Measurements from ENCODE around the gene PRDX2.

Gene PRDX2

DNA sequence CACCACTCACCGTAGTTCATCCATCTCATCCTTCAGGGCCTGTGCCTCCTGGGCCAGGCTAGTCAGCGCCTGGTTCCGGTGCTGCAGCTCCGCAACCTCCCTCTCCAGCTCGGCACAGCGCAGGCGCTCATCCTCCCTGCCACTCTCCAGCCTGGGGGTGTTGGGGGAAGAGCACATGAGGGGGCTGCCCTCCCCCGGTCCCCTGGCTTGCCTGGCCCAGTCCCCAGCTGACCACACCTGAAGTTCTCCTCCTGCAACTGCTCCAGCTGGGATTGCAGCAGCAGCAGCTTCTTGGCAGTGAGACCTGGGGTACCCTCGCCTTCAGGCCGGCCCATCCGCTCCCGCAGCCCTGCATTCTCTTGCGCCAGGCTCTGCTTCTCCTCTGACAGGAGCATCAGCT lies 30.7 kb downstream of the PRDX2 start:
- no peak for DNase-seq
- in situ Hi-C loops (cut with HindIII; ENCODE audit: low pct_ligation_motif_present, low pct_unique_long_range_greater_than_20kb, low sequenced_read_pairs): no loop called here

DNA sequence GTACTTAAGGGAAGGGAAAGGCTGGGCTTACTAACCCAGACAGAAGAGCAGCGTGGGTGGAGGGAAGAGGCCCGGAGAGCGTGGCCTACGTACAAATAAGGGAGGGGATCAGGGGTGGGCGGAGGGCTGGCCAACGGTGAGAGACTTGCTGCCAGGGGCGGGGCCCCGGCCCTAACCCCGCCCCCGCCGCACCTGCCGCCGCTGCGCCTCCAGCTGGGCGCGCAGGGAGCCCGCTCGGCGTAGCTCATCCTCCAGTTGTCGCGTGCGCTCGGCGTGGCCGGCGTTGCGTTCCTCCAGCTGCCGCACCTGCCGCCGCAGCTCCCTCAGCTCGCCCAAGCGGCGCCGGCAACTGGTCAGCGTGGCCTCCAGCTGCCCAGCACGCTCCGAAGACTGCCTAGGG lies 31.9 kb downstream of the PRDX2 start:
- DNase-seq: no peak
- in situ Hi-C loops (cut with HindIII; ENCODE audit: low pct_ligation_motif_present, low pct_unique_long_range_greater_than_20kb, low sequenced_read_pairs): no loop called here

DNA sequence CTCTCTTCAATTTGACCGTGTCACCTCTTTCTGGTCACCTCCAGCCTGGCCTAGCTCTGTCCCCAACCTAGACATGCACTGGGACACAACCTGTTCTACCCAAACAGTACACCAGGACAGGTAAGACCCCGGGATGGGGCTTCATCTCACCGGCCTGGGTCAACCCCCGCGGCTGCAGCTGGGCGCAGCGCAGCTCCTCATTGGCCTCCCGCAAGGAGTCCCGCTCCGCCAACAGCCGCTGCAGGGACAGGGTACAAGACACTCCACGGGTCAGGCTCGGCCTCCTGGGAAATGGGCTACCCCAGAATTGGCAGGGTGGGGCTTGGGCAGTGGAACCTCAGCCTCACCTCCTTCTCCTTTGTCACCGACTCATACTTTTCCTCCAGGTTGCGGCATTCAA lies 33.9 kb downstream of the PRDX2 start:
- DNase-seq: no peak
- in situ Hi-C loops (cut with HindIII; ENCODE audit: low pct_ligation_motif_present, low pct_unique_long_range_greater_than_20kb, low sequenced_read_pairs): no loop called here

- no peak for DNase-seq
- in situ Hi-C loops (cut with HindIII; ENCODE audit: low pct_ligation_motif_present, low pct_unique_long_range_greater_than_20kb, low sequenced_read_pairs): no loop called here
These were observed 34.5 kb downstream of the PRDX2 start for GRCh38 chr19:12767150-12767549.

GRCh38 chr19:12766051-12766521 lies 35.5 kb downstream of the PRDX2 start:
- in situ Hi-C loops (cut with HindIII; ENCODE audit: low pct_ligation_motif_present, low pct_unique_long_range_greater_than_20kb, low sequenced_read_pairs): no loop called here
- DNase-seq: no peak

DNA sequence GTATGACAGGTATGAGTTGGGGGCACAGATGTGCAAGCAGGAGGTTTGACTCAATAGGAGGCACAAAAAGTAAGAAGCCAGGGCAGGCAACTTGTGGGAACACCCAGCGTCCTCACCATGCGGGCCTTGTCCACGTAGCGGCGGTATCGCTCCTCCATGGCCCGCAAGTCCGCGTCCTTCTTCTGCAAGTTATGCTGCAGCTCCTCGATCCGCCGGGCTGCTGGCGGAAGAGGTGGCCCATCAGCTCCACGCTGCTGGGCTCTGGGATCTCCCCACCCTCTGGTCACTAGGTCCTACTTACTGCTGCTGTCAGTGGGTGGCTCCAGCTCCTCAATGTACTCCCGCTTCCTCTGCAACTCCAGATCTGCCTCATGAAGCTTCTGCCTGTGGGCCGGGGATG lies 36.9 kb downstream of the PRDX2 start:
- in situ Hi-C loops (cut with HindIII; ENCODE audit: low pct_ligation_motif_present, low pct_unique_long_range_greater_than_20kb, low sequenced_read_pairs): no loop called here
- no peak for DNase-seq

DNA sequence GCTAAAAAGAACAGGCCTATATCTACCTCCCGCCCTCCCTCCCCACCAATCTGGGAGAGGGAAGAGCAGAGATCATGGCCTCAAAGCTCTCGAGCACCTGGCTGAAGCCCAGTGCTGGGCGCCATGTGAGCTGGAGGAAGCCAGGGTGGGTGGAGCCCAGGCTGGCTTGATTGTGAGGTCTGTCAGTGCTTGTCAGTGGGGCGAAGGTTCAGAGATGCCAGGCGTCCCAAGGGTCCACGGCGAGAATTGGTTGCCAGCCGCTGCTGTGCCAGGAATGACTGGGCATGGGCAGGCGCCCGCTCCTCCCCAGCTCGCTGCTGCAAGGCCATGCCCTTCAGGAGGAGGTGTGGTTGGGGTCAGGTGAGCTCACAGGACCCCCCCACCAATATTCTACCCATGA lies 38.5 kb downstream of the PRDX2 start:
- no peak for DNase-seq
- in situ Hi-C loops (cut with HindIII; ENCODE audit: low pct_ligation_motif_present, low pct_unique_long_range_greater_than_20kb, low sequenced_read_pairs): no loop called here

GRCh38 chr19:12759686-12760085 lies 41.9 kb downstream of the PRDX2 start:
- in situ Hi-C loops (cut with HindIII; ENCODE audit: low pct_ligation_motif_present, low pct_unique_long_range_greater_than_20kb, low sequenced_read_pairs): no loop called here
- no peak for DNase-seq

DNA sequence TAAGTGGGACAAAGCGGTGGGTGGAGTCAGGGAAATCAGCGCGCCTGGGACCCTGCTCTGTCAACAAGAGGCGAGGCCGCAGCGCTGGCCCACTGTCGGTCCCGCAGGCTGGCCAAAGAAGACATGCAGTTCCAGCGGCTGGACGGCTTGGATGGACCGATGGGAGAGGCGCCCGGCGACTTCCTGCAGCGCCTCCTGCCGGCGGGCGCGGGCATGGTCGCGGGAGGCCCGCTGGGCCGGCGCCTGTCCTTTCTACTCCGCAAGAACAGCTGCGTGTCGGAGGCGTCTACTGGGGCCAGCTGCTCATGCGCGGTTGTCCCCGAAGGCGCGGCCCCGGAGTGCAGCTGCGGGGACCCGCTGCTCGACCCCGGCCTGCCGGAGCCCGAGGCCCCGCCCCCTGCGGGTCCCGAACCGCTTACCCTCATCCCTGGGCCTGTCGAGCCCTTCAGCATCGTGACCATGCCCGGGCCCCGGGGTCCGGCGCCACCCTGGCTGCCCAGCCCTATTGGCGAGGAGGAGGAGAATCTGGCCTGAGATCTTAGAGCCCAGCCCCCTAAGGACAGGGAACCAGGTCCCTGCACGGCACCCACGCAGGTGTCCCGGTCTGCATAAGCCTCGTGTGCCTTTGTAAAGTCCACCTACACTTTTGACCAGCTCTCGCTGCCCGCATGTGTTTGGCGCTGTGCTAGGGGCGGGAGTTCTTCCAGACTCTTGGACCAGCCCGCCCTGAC lies 43.9 kb downstream of the PRDX2 start:
- in situ Hi-C loops (cut with HindIII; ENCODE audit: low pct_ligation_motif_present, low pct_unique_long_range_greater_than_20kb, low sequenced_read_pairs): no loop called here
- peak; percentile 66 for DNase-seq

DNA sequence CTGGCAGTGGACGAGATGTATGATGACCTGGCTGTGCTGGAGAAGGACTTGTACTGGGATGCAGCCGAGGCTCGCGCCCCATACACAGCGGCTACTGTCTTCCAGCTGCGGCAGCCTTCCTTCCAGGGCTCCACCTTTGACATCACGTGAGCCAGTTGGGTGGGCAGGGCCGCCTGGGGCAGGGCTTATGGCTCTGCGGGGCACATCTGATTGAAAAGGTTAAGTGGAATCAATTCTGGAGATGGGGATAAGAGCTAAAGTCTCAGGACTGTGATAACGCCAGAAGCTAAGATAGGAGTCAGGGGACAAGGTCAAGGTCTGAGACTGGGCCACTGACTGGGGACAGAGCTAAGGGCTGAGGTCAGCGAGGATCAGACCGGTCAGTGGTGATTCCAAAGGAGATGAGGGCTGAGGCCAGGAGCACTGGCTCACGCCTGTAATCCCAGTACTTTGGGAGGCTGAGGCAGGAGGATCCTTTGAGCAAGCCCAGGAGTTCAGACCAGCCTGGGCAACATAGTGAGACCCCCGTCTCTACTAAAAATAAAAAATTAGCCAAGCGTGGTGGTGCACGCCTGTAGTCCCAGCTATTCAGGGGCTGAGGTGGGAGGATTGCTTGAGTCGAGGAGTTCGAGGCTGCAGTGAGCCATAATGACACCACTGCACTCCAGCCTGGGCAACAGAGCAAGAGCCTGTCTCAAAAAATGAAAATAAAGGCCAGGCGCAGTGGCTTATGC lies 45.3 kb downstream of the PRDX2 start:
- in situ Hi-C loops (cut with HindIII; ENCODE audit: low pct_ligation_motif_present, low pct_unique_long_range_greater_than_20kb, low sequenced_read_pairs): no loop called here
- DNase-seq: no peak

GRCh38 chr19:12754465-12755196 lies 47.0 kb downstream of the PRDX2 start:
- no peak for DNase-seq

GRCh38 chr19:12752056-12752781 lies 49.4 kb downstream of the PRDX2 start:
- in situ Hi-C loops (cut with HindIII; ENCODE audit: low pct_ligation_motif_present, low pct_unique_long_range_greater_than_20kb, low sequenced_read_pairs): no loop called here
- DNase-seq: no peak

More at GRCh38 chr19:12754465-12755196, 47.0 kb downstream of the PRDX2 start:
- in situ Hi-C loops (cut with HindIII; ENCODE audit: low pct_ligation_motif_present, low pct_unique_long_range_greater_than_20kb, low sequenced_read_pairs): no loop called here

DNA sequence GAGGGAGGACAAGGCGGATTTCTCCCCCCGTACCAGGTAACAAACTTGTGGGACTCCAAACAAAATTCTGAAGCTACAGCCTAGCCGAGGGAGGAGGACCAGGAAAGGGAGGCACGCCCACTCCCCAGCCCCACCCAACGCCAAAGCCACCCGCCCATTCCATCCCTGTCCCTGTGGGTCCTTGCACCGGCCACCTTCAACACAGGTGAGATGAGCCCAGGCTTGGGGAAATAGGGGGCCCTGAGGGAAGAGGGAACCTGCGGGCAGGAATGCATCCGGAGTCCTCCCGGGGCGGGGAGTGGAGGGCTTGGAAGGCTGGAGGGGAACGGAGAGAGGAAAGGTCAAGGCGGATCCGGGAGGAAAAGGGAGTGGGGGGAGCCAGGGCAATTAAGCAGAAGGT lies 50.0 kb downstream of the PRDX2 start, which contains the start of gene BEST2:
TSS of gene BEST2 (plus strand) at position 157 of the 400 bp plus-strand sequence. CDS start 802 bp downstream, outside the sequence.
- no peak for DNase-seq
- in situ Hi-C loops (cut with HindIII; ENCODE audit: low pct_ligation_motif_present, low pct_unique_long_range_greater_than_20kb, low sequenced_read_pairs): no loop called here

DNA sequence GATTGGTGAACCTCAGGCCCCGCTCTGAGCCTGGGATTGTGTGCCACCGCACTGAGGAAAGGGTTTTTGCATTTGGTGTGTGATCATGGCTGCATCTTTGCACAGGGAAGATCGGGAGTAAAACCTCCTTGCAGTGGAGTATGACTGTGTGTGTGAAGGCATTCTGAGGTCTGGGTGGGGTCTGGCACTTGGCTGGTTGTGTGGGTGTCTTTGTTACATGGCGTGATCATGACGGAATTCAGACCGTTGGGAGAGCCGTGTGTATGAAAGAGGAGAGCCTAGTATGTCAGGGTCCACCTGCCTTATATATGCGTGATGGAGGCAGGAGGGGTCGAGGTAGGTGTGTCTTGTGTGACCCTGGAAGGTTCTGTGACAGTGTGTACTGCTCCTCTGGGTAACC lies 50.7 kb downstream of the PRDX2 start:
- in situ Hi-C loops (cut with HindIII; ENCODE audit: low pct_ligation_motif_present, low pct_unique_long_range_greater_than_20kb, low sequenced_read_pairs): no loop called here
- no peak for DNase-seq

DNA sequence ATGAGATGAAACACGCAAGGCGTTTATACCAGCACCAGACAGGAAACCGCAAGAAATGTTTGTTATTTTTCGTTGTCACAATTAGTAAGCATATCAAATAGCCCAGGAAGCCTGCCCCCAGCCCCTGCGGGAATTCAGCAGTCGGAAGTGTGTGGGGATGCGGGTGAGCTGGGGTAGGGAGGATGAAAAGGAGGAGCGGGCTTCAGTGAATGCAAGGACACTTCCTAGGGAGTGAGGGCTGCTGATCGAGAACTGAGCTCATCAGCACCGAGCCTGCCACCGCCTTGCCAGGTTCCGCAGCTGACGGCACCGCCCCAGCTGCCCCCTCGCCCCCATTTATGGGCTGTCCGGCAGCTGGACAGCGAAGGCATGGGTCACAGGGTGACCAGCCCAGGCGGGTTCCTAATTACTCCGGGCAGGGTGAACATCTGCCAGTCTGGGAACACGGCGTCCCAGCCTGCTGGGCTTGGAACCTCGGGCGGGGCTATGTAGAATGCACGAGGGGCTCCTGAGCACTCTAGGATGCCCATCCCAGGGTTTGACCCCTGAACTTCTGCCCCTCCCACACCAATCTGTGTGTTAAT lies 51.6 kb downstream of the PRDX2 start:
- DNase-seq: no peak

GRCh38 chr19:12748489-12748888 lies 53.1 kb downstream of the PRDX2 start:
- DNase-seq: no peak
- in situ Hi-C loops (cut with HindIII; ENCODE audit: low pct_ligation_motif_present, low pct_unique_long_range_greater_than_20kb, low sequenced_read_pairs): no loop called here

More for the DNA sequence above, 51.6 kb downstream of the PRDX2 start:
- in situ Hi-C loops (cut with HindIII; ENCODE audit: low pct_ligation_motif_present, low pct_unique_long_range_greater_than_20kb, low sequenced_read_pairs): no loop called here
